WTC11 (cell line): ENCODE results near the gene TRPV2.

Experiments
- CREB1 ChIP-seq: sonication (generic); formaldehyde crosslinking; IDR thresholded peaks from 2 replicates; pipeline ENCODE4 v1.8.0; 2023; ENCODE audit warnings: mild to moderate bottlenecking, missing genetic modification reagents
- CREM ChIP-seq: sonication (generic); formaldehyde crosslinking; IDR thresholded peaks from 2 replicates; pipeline ENCODE4 v1.8.1; 2022; ENCODE audit warnings: mild to moderate bottlenecking, missing genetic modification reagents, moderate library complexity
- SP1 ChIP-seq: sonication (generic); formaldehyde crosslinking; conservative IDR thresholded peaks from 2 replicates; pipeline ENCODE4 v1.8.1; 2022; ENCODE audit warnings: missing genetic modification reagents
- ZBTB21 ChIP-seq: sonication (generic); formaldehyde crosslinking; IDR thresholded peaks from 2 replicates; pipeline ENCODE4 v1.8.1; 2023; ENCODE audit warnings: mild to moderate bottlenecking, missing genetic modification reagents, borderline replicate concordance
- TF ChIP-seq, protein P1 (sequence below): sonication (generic); formaldehyde crosslinking; IDR thresholded peaks from 2 replicates; pipeline ENCODE4 v1.8.1; 2022; ENCODE audit warnings: mild to moderate bottlenecking, missing genetic modification reagents, moderate library complexity, borderline replicate concordance
- TF ChIP-seq, protein P2 (sequence below): sonication (generic); formaldehyde crosslinking; IDR thresholded peaks from 2 replicates; pipeline ENCODE4 v1.8.1; 2022; ENCODE audit warnings: low read depth, mild to moderate bottlenecking, moderate library complexity, missing genetic modification reagents, borderline replicate concordance
- TF ChIP-seq, protein P3 (sequence below): sonication (generic); formaldehyde crosslinking; IDR thresholded peaks from 2 replicates; pipeline ENCODE4 v1.8.1; 2023; ENCODE audit warnings: mild to moderate bottlenecking, missing genetic modification reagents
- TF ChIP-seq, protein P4 (sequence below): fragments of 200-600 bp; IDR thresholded peaks from 2 replicates; pipeline ENCODE4 v1.8.0; 2022; ENCODE audit warnings: antibody characterized with exemption

DNA sequence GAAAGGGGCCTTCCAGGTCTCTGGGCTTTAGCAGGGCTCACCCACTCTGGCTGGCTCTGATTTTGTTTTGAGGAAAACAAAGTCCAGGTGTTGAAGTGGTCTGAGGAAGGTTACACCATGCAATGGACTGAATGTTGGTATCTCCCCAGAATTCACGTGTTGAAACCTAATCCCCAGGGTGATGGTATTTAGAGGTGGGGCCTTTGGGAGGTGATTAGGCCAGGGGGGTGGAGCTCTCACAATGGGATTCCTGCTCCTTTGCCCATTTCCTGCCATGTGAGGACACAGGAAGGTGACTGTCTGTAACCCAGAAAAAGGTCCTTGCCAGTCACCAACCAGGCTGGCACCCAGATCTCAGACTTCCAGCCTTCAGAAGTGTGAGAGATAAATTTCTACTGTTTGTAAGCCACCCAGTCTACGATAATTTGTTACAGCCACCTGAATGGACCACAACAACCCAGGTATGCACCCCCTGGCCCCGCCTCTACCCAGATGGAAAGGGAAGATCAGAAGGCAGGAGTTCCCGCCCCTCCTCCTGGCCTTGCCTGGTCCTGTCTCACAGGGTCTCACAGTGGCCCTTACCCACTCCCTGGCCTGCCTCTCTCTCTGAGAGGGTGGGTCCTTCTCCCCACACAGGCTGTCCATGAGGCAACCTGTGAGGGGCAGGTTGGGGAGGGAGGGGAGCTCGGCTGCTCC, 44.6 kb downstream of the TRPV2 start:
- TF ChIP-seq CREM = no peak
- no peak for TF ChIP-seq SP1
- TF ChIP-seq, protein P1, sequence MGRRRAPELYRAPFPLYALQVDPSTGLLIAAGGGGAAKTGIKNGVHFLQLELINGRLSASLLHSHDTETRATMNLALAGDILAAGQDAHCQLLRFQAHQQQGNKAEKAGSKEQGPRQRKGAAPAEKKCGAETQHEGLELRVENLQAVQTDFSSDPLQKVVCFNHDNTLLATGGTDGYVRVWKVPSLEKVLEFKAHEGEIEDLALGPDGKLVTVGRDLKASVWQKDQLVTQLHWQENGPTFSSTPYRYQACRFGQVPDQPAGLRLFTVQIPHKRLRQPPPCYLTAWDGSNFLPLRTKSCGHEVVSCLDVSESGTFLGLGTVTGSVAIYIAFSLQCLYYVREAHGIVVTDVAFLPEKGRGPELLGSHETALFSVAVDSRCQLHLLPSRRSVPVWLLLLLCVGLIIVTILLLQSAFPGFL (CRISPR knock-in tag) = no peak
- no peak for TF ChIP-seq CREB1 (CRISPR knock-in tag)
- TF ChIP-seq ZBTB21 (CRISPR knock-in tag) = no peak
- TF ChIP-seq, protein P2, sequence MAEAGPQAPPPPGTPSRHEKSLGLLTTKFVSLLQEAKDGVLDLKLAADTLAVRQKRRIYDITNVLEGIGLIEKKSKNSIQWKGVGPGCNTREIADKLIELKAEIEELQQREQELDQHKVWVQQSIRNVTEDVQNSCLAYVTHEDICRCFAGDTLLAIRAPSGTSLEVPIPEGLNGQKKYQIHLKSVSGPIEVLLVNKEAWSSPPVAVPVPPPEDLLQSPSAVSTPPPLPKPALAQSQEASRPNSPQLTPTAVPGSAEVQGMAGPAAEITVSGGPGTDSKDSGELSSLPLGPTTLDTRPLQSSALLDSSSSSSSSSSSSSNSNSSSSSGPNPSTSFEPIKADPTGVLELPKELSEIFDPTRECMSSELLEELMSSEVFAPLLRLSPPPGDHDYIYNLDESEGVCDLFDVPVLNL (CRISPR knock-in tag) = no peak
- TF ChIP-seq, protein P3, sequence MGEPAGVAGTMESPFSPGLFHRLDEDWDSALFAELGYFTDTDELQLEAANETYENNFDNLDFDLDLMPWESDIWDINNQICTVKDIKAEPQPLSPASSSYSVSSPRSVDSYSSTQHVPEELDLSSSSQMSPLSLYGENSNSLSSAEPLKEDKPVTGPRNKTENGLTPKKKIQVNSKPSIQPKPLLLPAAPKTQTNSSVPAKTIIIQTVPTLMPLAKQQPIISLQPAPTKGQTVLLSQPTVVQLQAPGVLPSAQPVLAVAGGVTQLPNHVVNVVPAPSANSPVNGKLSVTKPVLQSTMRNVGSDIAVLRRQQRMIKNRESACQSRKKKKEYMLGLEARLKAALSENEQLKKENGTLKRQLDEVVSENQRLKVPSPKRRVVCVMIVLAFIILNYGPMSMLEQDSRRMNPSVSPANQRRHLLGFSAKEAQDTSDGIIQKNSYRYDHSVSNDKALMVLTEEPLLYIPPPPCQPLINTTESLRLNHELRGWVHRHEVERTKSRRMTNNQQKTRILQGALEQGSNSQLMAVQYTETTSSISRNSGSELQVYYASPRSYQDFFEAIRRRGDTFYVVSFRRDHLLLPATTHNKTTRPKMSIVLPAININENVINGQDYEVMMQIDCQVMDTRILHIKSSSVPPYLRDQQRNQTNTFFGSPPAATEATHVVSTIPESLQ (CRISPR knock-in tag) = no peak
- TF ChIP-seq, protein P4, sequence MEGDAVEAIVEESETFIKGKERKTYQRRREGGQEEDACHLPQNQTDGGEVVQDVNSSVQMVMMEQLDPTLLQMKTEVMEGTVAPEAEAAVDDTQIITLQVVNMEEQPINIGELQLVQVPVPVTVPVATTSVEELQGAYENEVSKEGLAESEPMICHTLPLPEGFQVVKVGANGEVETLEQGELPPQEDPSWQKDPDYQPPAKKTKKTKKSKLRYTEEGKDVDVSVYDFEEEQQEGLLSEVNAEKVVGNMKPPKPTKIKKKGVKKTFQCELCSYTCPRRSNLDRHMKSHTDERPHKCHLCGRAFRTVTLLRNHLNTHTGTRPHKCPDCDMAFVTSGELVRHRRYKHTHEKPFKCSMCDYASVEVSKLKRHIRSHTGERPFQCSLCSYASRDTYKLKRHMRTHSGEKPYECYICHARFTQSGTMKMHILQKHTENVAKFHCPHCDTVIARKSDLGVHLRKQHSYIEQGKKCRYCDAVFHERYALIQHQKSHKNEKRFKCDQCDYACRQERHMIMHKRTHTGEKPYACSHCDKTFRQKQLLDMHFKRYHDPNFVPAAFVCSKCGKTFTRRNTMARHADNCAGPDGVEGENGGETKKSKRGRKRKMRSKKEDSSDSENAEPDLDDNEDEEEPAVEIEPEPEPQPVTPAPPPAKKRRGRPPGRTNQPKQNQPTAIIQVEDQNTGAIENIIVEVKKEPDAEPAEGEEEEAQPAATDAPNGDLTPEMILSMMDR = no peak
